H1 (cell line): ENCODE data around the gene STK11. TPM values are rescaled to one million over a fixed set of nuclear protein-coding genes. Genes with fewer than 3 reads are reported as not detected.
A peak's percentile ranks its signal among the peaks of the same experiment; 100 is the strongest.

Experiments used
- CTCF ChIA-PET: fragments of 300-600 bp; sonication (Branson Sonifier 250); formaldehyde crosslinking; loops from one replicate; lab custom pipeline; 2021; ENCODE audit not compliant: partially characterized antibody; lab: Charles Lee
- POLR2A ChIA-PET: fragments of 300-600 bp; sonication (Branson Sonifier 250); formaldehyde crosslinking; loops from one replicate; lab custom pipeline; 2021; ENCODE audit warnings: inconsistent platforms; ENCODE audit not compliant: partially characterized antibody; lab: Charles Lee
- DNase-seq, 2 experiments: peaks; one replicate each; pipeline versions ENCODE4 v3.0.0 to v3.0.0-alpha.2; 2010 to 2022; ENCODE audit warnings: low spot score in 2 of 2, low read depth in 1 of 2, mixed read lengths in 1 of 2
- FAIRE-seq: peaks from 2 replicates; lab custom pipeline; 2011; peaks lifted over from hg19 to GRCh38; lab: Jason Lieb, UNC
- H2AFZ ChIP-seq: 2 replicates; pipeline ENCODE4 v1.8.1; 2012; ENCODE audit warnings: low read length, inconsistent platforms
- H2AK5ac ChIP-seq: 2 replicates; pipeline ENCODE4 v1.6.1; 2013; ENCODE audit warnings: low read depth, low read length
- H2BK120ac ChIP-seq: replicated peaks from 2 replicates; pipeline ENCODE3; 2013; ENCODE audit warnings: low read depth, low read length, inconsistent platforms
- H2BK12ac ChIP-seq: 2 replicates; pipeline ENCODE4 v1.6.1; 2013; ENCODE audit warnings: low read depth, low read length
- H2BK15ac ChIP-seq: 2 replicates; pipeline ENCODE4 v1.6.1; 2013; ENCODE audit warnings: low read length
- H2BK20ac ChIP-seq: 2 replicates; pipeline ENCODE4 v1.6.1; 2013; ENCODE audit warnings: low read length
- H2BK5ac ChIP-seq: 2 replicates; pipeline ENCODE4 v1.6.1; 2013; ENCODE audit warnings: low read depth, low read length
- H3K14ac ChIP-seq: 2 replicates; pipeline ENCODE4 v1.6.1; 2013; ENCODE audit warnings: inconsistent platforms; ENCODE audit not compliant: insufficient read length
- H3K18ac ChIP-seq: 2 replicates; pipeline ENCODE4 v1.6.1; 2013; ENCODE audit warnings: low read length; ENCODE audit errors: extremely low read depth
- H3K23ac ChIP-seq: 2 replicates; pipeline ENCODE4 v1.6.1; 2013; ENCODE audit warnings: inconsistent platforms; ENCODE audit not compliant: insufficient read length
- H3K23me2 ChIP-seq: 2 replicates; pipeline ENCODE4 v1.6.1; 2013; ENCODE audit warnings: low read depth, low read length
- H3K27ac ChIP-seq: 2 replicates; pipeline ENCODE4 v1.6.1; 2011; ENCODE audit warnings: low read depth, low read length, inconsistent platforms
- H3K27me3 ChIP-seq, 4 experiments: replicated peaks in 1 of 4; 1 replicate in 1 of 4; 2 replicates in 3 of 4; pipeline versions ENCODE4 v1.6.1 to v1.8.1; 2011 to 2013; ENCODE audit warnings: low read length in 3 of 4, mild to moderate bottlenecking in 3 of 4, inconsistent platforms in 2 of 4, mixed read lengths in 2 of 4, moderate library complexity in 1 of 4; ENCODE audit not compliant: control insufficient read depth in 3 of 4, insufficient read depth in 3 of 4; ENCODE audit errors: extremely low read depth in 1 of 4
- H3K36me3 ChIP-seq, 4 experiments: 2 replicates each; pipeline versions ENCODE4 v1.6.1 to v1.8.1; 2011 to 2013; ENCODE audit warnings: mild to moderate bottlenecking in 4 of 4, low read length in 3 of 4, moderate library complexity in 2 of 4, control low read depth in 1 of 4, inconsistent platforms in 1 of 4; ENCODE audit not compliant: insufficient read depth in 4 of 4, control insufficient read depth in 2 of 4
- H3K4ac ChIP-seq: replicated peaks from 2 replicates; pipeline ENCODE3; 2013; ENCODE audit warnings: low read length, low read depth, mixed read lengths, inconsistent platforms; ENCODE audit not compliant: insufficient read length
- H3K4me1 ChIP-seq, 4 experiments: replicated peaks in 1 of 4; 1 replicate in 1 of 4; 2 replicates in 3 of 4; pipeline versions ENCODE4 v1.6.1 to v1.8.1; 2011 to 2013; ENCODE audit warnings: low read length in 3 of 4, inconsistent platforms in 2 of 4, mixed read lengths in 1 of 4; ENCODE audit not compliant: insufficient read depth in 4 of 4, control insufficient read depth in 3 of 4
- H3K4me2 ChIP-seq, 2 experiments: 2 replicates each; pipeline versions ENCODE4 v1.6.1 to v1.8.1; 2011 to 2013; ENCODE audit warnings: low read depth in 2 of 2, low read length in 2 of 2, control low read depth in 1 of 2, inconsistent platforms in 1 of 2, mild to moderate bottlenecking in 1 of 2; ENCODE audit not compliant: insufficient read depth in 1 of 2
- H3K4me3 ChIP-seq, 4 experiments: fragments of 200-600, 300-600 bp in 1 of 4; sonication (generic), shearing (Covaris generic), sonication (Bioruptor Twin) in 1 of 4; 2 replicates each; pipeline versions ENCODE4 v1.5.1 to v1.8.1; 2011 to 2016; ENCODE audit warnings: low read length in 4 of 4, low read depth in 3 of 4, control low read depth in 2 of 4, inconsistent platforms in 2 of 4, mild to moderate bottlenecking in 2 of 4, mixed read lengths in 1 of 4, moderate library complexity in 1 of 4; ENCODE audit not compliant: insufficient read depth in 2 of 4; ENCODE audit errors: extremely low read depth in 1 of 4
- H3K56ac ChIP-seq: replicated peaks from 2 replicates; pipeline ENCODE3; 2013; ENCODE audit warnings: low read depth, mild to moderate bottlenecking, mixed read lengths, low read length, inconsistent platforms; ENCODE audit not compliant: insufficient read length
- H3K79me1 ChIP-seq: 2 replicates; pipeline ENCODE4 v1.6.1; 2013; ENCODE audit warnings: low read depth, low read length, control low read depth
- H3K79me2 ChIP-seq, 2 experiments: 2 replicates each; pipeline versions ENCODE4 v1.6.1 to v1.8.1; 2012 to 2013; ENCODE audit warnings: low read length in 2 of 2, mild to moderate bottlenecking in 2 of 2, inconsistent platforms in 1 of 2; ENCODE audit not compliant: insufficient read depth in 2 of 2, control insufficient read depth in 1 of 2
- H3K9ac ChIP-seq, 4 experiments: replicated peaks in 1 of 4; 1 replicate in 1 of 4; 2 replicates in 3 of 4; pipeline versions ENCODE4 v1.6.1 to v1.8.1; 2011 to 2013; ENCODE audit warnings: low read depth in 3 of 4, low read length in 3 of 4, control low read depth in 2 of 4, mild to moderate bottlenecking in 2 of 4, moderate library complexity in 2 of 4, inconsistent platforms in 1 of 4; ENCODE audit errors: extremely low read depth in 1 of 4
- H3K9me3 ChIP-seq, 2 experiments: 2 replicates each; pipeline versions ENCODE4 v1.6.1 to v1.8.1; 2012 to 2013; ENCODE audit warnings: mild to moderate bottlenecking in 2 of 2, moderate library complexity in 2 of 2, control low read depth in 1 of 2, inconsistent platforms in 1 of 2, low read depth in 1 of 2, low read length in 1 of 2, mixed read lengths in 1 of 2; ENCODE audit not compliant: insufficient read depth in 2 of 2
- H4K20me1 ChIP-seq, 2 experiments: replicated peaks in 1 of 2; 2 replicates each; pipeline versions ENCODE3 to v1.8.1; 2011 to 2013; ENCODE audit warnings: inconsistent platforms in 2 of 2, low read length in 2 of 2, mild to moderate bottlenecking in 1 of 2; ENCODE audit not compliant: insufficient read depth in 2 of 2, control insufficient read depth in 1 of 2
- H4K5ac ChIP-seq: 2 replicates; pipeline ENCODE4 v1.6.1; 2013; ENCODE audit warnings: low read length, low read depth, mixed read lengths, inconsistent platforms; ENCODE audit not compliant: insufficient read length
- H4K8ac ChIP-seq: 2 replicates; pipeline ENCODE4 v1.8.0; 2013; ENCODE audit warnings: mild to moderate bottlenecking, moderate library complexity, low read length, inconsistent platforms; ENCODE audit not compliant: insufficient read depth; ENCODE audit errors: extremely low read depth
- H4K91ac ChIP-seq: replicated peaks from 2 replicates; pipeline ENCODE3; 2013; ENCODE audit warnings: low read length, mixed read lengths, inconsistent platforms; ENCODE audit not compliant: insufficient read length
- BACH1 ChIP-seq: IDR thresholded peaks from 2 replicates; pipeline ENCODE4 v1.6.1; 2012; ENCODE audit warnings: low read length, improper control_type of control experiment
- CBX8 ChIP-seq: fragments of 300-800, 300-1000 bp; sonication (generic); IDR thresholded peaks from 2 replicates; pipeline ENCODE4 v1.7.1; 2016; ENCODE audit warnings: low read depth, low read length, borderline replicate concordance
- CREB1 ChIP-seq: IDR thresholded peaks from 2 replicates; pipeline ENCODE4 v1.6.1; 2012; ENCODE audit warnings: inconsistent platforms
- EGR1 ChIP-seq: IDR thresholded peaks from 2 replicates; pipeline ENCODE4 v1.6.1; 2011; ENCODE audit warnings: low read depth, low read length, borderline replicate concordance
- KDM4A ChIP-seq: IDR thresholded peaks from one replicate; pipeline ENCODE4 v1.7.1; 2012; ENCODE audit warnings: low read depth, mild to moderate bottlenecking, moderate library complexity, low read length, inconsistent platforms; ENCODE audit not compliant: severe bottlenecking
- PHF8 ChIP-seq: fragments of 200-600 bp; sonication (generic); conservative IDR thresholded peaks from 2 replicates; pipeline ENCODE4 v1.7.1; 2012; ENCODE audit warnings: low read depth, mild to moderate bottlenecking, inconsistent platforms, low read length, moderate library complexity
- SIX5 ChIP-seq: IDR thresholded peaks from 2 replicates; pipeline ENCODE4 v1.6.1; 2011; ENCODE audit warnings: mild to moderate bottlenecking, low read depth, low read length
- SUZ12 ChIP-seq: fragments of 200-600 bp; sonication (generic); IDR thresholded peaks from 2 replicates; pipeline ENCODE4 v1.6.1; 2012; ENCODE audit warnings: mild to moderate bottlenecking, inconsistent platforms, low read length, moderate library complexity, mixed read lengths
- TAF7 ChIP-seq: optimal IDR thresholded peaks from 2 replicates; pipeline ENCODE3; 2011; ENCODE audit warnings: low read depth, mild to moderate bottlenecking, inconsistent platforms, low read length, moderate library complexity, borderline replicate concordance
- TCF12 ChIP-seq: IDR thresholded peaks from 2 replicates; pipeline ENCODE4 v1.6.1; 2011; ENCODE audit warnings: low read depth, mild to moderate bottlenecking, low read length
- WGBS, 2 experiments: shearing (Covaris generic) in 1 of 2; methylation state at CpG; one replicate each; pipeline versions ENCODE4 v1.1.6 to v1.1.7; 2013 to 2015; ENCODE audit warnings: low lambda C conversion rate in 2 of 2, mixed read lengths in 2 of 2, inconsistent platforms in 1 of 2, low coverage in 1 of 2, missing lambda C conversion rate in 1 of 2; ENCODE audit not compliant: insufficient replicate concordance in 2 of 2, insufficient coverage in 1 of 2, insufficient read length in 1 of 2; ENCODE audit errors: extremely low coverage in 1 of 2, missing lambda C conversion rate in 1 of 2; 5-methylcytosine and 5-hydroxymethylcytosine counted together
- polyA plus RNA-seq, 7 experiments: library from polyadenylated mRNA; depleted of rRNA in 3 of 7; stranded (reverse) in 5 of 7; unstranded in 2 of 7; fragments of >200 nt in 5 of 7; fragments of 200-250 nt in 2 of 7; gene quantifications; 1 replicate in 5 of 7; 2 replicates in 1 of 7; 4 replicates in 1 of 7; pipeline versions ENCODE4 v1.2.1 to v1.2.3, GENCODE V29; 2011 to 2013; ENCODE audit warnings: missing spikeins in 2 of 7, mixed read lengths in 2 of 7
- total RNA-seq: library from RNA; stranded (reverse); fragmentation: NEBNext Ultra II Directional; extraction: Animal tissue kit (Norgen Biotek cat#: 25700); gene quantifications from 2 replicates; pipeline ENCODE4 v1.2.1, GENCODE V29; 2021

Gene STK11
- total and polyA plus RNA-seq, 2 of the 8 experiments (the other 6 are each of a cell fraction or from before 2014, with no cell fraction given) = 45.3 to 70.7 TPM

DNA sequence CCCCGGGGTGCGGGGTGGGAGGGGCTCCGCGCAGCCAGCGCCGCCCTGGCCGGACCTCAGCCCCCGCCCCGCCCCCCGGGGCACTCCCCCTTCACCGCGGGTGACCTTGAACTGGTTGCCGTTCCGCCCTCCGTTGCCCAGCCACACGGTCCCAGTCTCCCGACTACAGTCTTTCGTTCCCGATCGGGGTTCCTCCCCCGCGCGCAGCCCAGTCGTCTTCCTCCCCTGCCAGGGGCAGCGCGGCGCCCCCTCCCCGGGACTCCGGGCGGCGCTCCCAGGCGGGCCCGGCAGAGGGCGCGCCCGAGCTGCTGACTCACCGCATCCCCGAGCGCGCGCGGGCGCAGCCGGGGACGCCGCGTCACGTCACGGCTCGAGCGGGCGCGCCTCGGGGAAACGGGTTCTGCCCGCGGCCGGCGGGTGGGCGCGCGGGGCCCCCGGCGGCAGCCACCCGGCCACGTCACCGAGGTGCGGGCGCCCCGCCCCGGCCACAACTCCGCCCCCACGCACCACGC, 43.3 kb downstream of the STK11 start:
- Histone ChIP-seq H3K18ac (no peak overlapping the region; the same call in 1 of the 2 replicates), H2BK120ac (no peak overlapping the region), H3K9ac (peak overlapping the region; percentile 35 to 89 (median 82); a peak in 6 of 7 replicates), H3K79me2 (peaks cover 9 to 34% of the 10 kb centered on the region in 2 experiments), H3K23ac (no peak overlapping the region), H3K79me1 (0 out of 2 replicates have a peak, but pooled peaks cover 4% of the 10 kb centered on the region), H2AFZ (no peak overlapping the region), H3K9me3 (no peaks in the 10 kb centered on the region), H4K91ac (peak overlapping the region; percentile 81), H2BK5ac (peak overlapping the region; percentile 93), H3K4me2 (peak overlapping the region; percentile 42 to 79), H2BK15ac (no peak overlapping the region), H4K8ac (peak overlapping the region; percentile 98; the same call in 1 of the 2 replicates), H2BK20ac (no peak overlapping the region), H3K4me1 (peaks cover 0 to 29% (median 13%) of the 10 kb centered on the region in 4 experiments; a peak in 6 of 7 replicates), H4K5ac (peak overlapping the region; percentile 80), H3K27me3 (no peaks in the 10 kb centered on the region), H3K56ac (peak overlapping the region; percentile 86), H3K4ac (no peak overlapping the region), H3K36me3 (peaks cover 4 to 29% (median 17%) of the 10 kb centered on the region in 4 experiments; a peak in 5 of 8 replicates), H2AK5ac (no peak overlapping the region), H2BK12ac (no peak overlapping the region), H3K27ac (peak overlapping the region; percentile 94), H3K14ac (peak overlapping the region; percentile 90), H3K23me2 (peaks cover 2% of the 10 kb centered on the region; the same call in 1 of the 2 replicates), H3K4me3 (peak overlapping the region; percentile 63 to 95 (median 68)), H4K20me1 (peaks cover 7 to 12% of the 10 kb centered on the region in 2 experiments)
- 0% methylated on average over 21 of the region's 74 CpGs; no CpG with 5 or more reads in 1 of the 2 experiments for WGBS, 2 experiments
- no peak for FAIRE-seq
- ChIA-PET CTCF (no interaction called here), POLR2A (interaction anchor here (0.7 to 14.3 kb wide), 7 partner anchors 11 to 222 kb away, joined by 3 to 456 read pairs (median 4); partner anchors contain the start of genes CBARP, CIRBP, CNN2 and FAM174C)
- DNase-seq = peak in 1 of 2 experiments; percentile 95
- TF ChIP-seq TAF7 (peak; percentile 56), KDM4A (peak; percentile 6), SUZ12 (peak; percentile 33; the same call in 1 of the 2 replicates), CREB1 (0 out of 2 replicates have a peak, but pooled peaks have one; percentile 47), EGR1 (peak; percentile 31; the same call in 1 of the 2 replicates), TCF12 (0 out of 2 replicates have a peak, but pooled peaks have one; percentile 7), SIX5 (no peak), BACH1 (peak; percentile 94), PHF8 (0 out of 2 replicates have a peak, but pooled peaks have one; percentile 19), CBX8 (no peak)
